ENCODE results near the gene PHACTR4. TPM values are rescaled to one million over a fixed set of nuclear protein-coding genes. Genes with fewer than 3 reads are reported as not detected.
"Not testable (repeated sequence)": the region's sequence is repeated elsewhere in the genome, so short reads cannot be mapped to it uniquely, and the experiment has no call there.

PHACTR4 gene
- total RNA-seq, 1 experiment from 2014 or later: 10.0 TPM

- Histone ChIP-seq H3K4me1 (ENCODE audit: low read length) (no peaks in the 10 kb centered on the region), H3K4me3 (ENCODE audit: low read length) (no peak overlapping the region), H3K36me3 (ENCODE audit: insufficient read depth, low read length) (peaks cover 15% of the 10 kb centered on the region), H2AFZ (ENCODE audit: low read length) (no peak overlapping the region), H3K4me2 (ENCODE audit: low read depth, low read length, poor library complexity, severe bottlenecking) (no peak overlapping the region), H3K9me3 (ENCODE audit: low read length) (no peaks in the 10 kb centered on the region), H3K9me2 (replicated peaks; ENCODE audit: insufficient read depth, low read length) (no peaks in the 10 kb centered on the region), H3K27me3 (ENCODE audit: low read length) (no peaks in the 10 kb centered on the region), H3K9ac (ENCODE audit: low read length) (no peak overlapping the region), H4K20me1 (ENCODE audit: insufficient read depth, low read depth, low read length) (no peaks in the 10 kb centered on the region), H3K79me2 (ENCODE audit: low read length) (0 out of 2 replicates have a peak, but pooled peaks cover 7% of the 10 kb centered on the region), H3K27ac (ENCODE audit: low read length) (no peak overlapping the region)
- DNase-seq: no peak
Observed at GRCh38 chr1:28338897-28339296, 30.6 kb upstream of the PHACTR4 start.

GRCh38 chr1:28339551-28339950 lies 30.0 kb upstream of the PHACTR4 start:
- H3K27ac ChIP-seq (ENCODE audit: low read length): no peak overlapping the region
- H4K20me1 ChIP-seq (ENCODE audit: insufficient read depth, low read depth, low read length): no peaks in the 10 kb centered on the region
- H3K27me3 ChIP-seq (ENCODE audit: low read length): no peaks in the 10 kb centered on the region
- H3K9ac ChIP-seq (ENCODE audit: low read length): no peak overlapping the region
- H3K36me3 ChIP-seq (ENCODE audit: insufficient read depth, low read length): peaks cover 8% of the 10 kb centered on the region; the same call in 1 of the 2 replicates
- no peaks in the 10 kb centered on the region for H3K9me3 ChIP-seq (ENCODE audit: low read length)
- no peak overlapping the region for H2AFZ ChIP-seq (ENCODE audit: low read length)
- H3K4me3 ChIP-seq (ENCODE audit: low read length): no peak overlapping the region
- H3K79me2 ChIP-seq (ENCODE audit: low read length): 0 out of 2 replicates have a peak, but pooled peaks cover 1% of the 10 kb centered on the region
- H3K4me2 ChIP-seq (ENCODE audit: low read depth, low read length, poor library complexity, severe bottlenecking): no peak overlapping the region
- H3K9me2 ChIP-seq (replicated peaks; ENCODE audit: insufficient read depth, low read length): no peaks in the 10 kb centered on the region
- no peak for DNase-seq
- H3K4me1 ChIP-seq (ENCODE audit: low read length): no peaks in the 10 kb centered on the region

GRCh38 chr1:28340221-28340974 lies 29.1 kb upstream of the PHACTR4 start:
- Histone ChIP-seq H3K4me1 (ENCODE audit: low read length) (no peaks in the 10 kb centered on the region), H3K9me3 (ENCODE audit: low read length) (no peaks in the 10 kb centered on the region), H3K4me2 (ENCODE audit: low read depth, low read length, poor library complexity, severe bottlenecking) (no peak overlapping the region), H3K27me3 (ENCODE audit: low read length) (no peaks in the 10 kb centered on the region), H3K36me3 (ENCODE audit: insufficient read depth, low read length) (peaks cover 5% of the 10 kb centered on the region; the same call in 1 of the 2 replicates), H3K27ac (ENCODE audit: low read length) (no peak overlapping the region), H4K20me1 (ENCODE audit: insufficient read depth, low read depth, low read length) (no peaks in the 10 kb centered on the region), H3K79me2 (ENCODE audit: low read length) (no peaks in the 10 kb centered on the region), H3K9me2 (replicated peaks; ENCODE audit: insufficient read depth, low read length) (no peaks in the 10 kb centered on the region), H2AFZ (ENCODE audit: low read length) (no peak overlapping the region), H3K4me3 (ENCODE audit: low read length) (no peak overlapping the region), H3K9ac (ENCODE audit: low read length) (no peak overlapping the region)
- DNase-seq: no peak

- Histone ChIP-seq H3K4me2 (ENCODE audit: low read depth, low read length, poor library complexity, severe bottlenecking) (no peak overlapping the region), H3K36me3 (ENCODE audit: insufficient read depth, low read length) (no peaks in the 10 kb centered on the region), H2AFZ (ENCODE audit: low read length) (no peak overlapping the region), H4K20me1 (ENCODE audit: insufficient read depth, low read depth, low read length) (no peaks in the 10 kb centered on the region), H3K79me2 (ENCODE audit: low read length) (no peaks in the 10 kb centered on the region), H3K4me3 (ENCODE audit: low read length) (no peak overlapping the region), H3K4me1 (ENCODE audit: low read length) (no peaks in the 10 kb centered on the region), H3K9ac (ENCODE audit: low read length) (no peak overlapping the region), H3K9me3 (ENCODE audit: low read length) (no peaks in the 10 kb centered on the region), H3K9me2 (replicated peaks; ENCODE audit: insufficient read depth, low read length) (no peaks in the 10 kb centered on the region), H3K27ac (ENCODE audit: low read length) (no peak overlapping the region), H3K27me3 (ENCODE audit: low read length) (no peaks in the 10 kb centered on the region)
- DNase-seq: no peak
Observed at GRCh38 chr1:28341591-28341990, 27.9 kb upstream of the PHACTR4 start.

- Histone ChIP-seq H3K79me2 (ENCODE audit: low read length) (no peaks in the 10 kb centered on the region), H2AFZ (ENCODE audit: low read length) (no peak overlapping the region), H4K20me1 (ENCODE audit: insufficient read depth, low read depth, low read length) (no peaks in the 10 kb centered on the region), H3K27ac (ENCODE audit: low read length) (no peak overlapping the region), H3K4me3 (ENCODE audit: low read length) (no peak overlapping the region), H3K9me3 (ENCODE audit: low read length) (no peaks in the 10 kb centered on the region), H3K4me1 (ENCODE audit: low read length) (no peaks in the 10 kb centered on the region), H3K4me2 (ENCODE audit: low read depth, low read length, poor library complexity, severe bottlenecking) (no peak overlapping the region), H3K9ac (ENCODE audit: low read length) (no peak overlapping the region), H3K36me3 (ENCODE audit: insufficient read depth, low read length) (no peaks in the 10 kb centered on the region), H3K27me3 (ENCODE audit: low read length) (no peaks in the 10 kb centered on the region), H3K9me2 (replicated peaks; ENCODE audit: insufficient read depth, low read length) (no peaks in the 10 kb centered on the region)
- DNase-seq: no peak
Observed at GRCh38 chr1:28343405-28343804, 26.1 kb upstream of the PHACTR4 start.

- not testable (repeated sequence) for H3K4me2 ChIP-seq (ENCODE audit: low read depth, low read length, poor library complexity, severe bottlenecking); H3K27ac ChIP-seq (ENCODE audit: low read length); H3K9ac ChIP-seq (ENCODE audit: low read length)
Observed at GRCh38 chr1:28353248-28353810, 16.2 kb upstream of the PHACTR4 start.

GRCh38 chr1:28354121-28354520 lies 15.4 kb upstream of the PHACTR4 start:
- H3K4me1 ChIP-seq (ENCODE audit: low read length): peaks cover 4% of the 10 kb centered on the region; the same call in 1 of the 2 replicates
- no peaks in the 10 kb centered on the region for H3K36me3 ChIP-seq (ENCODE audit: insufficient read depth, low read length)
- no peaks in the 10 kb centered on the region for H4K20me1 ChIP-seq (ENCODE audit: insufficient read depth, low read depth, low read length)
- no peaks in the 10 kb centered on the region for H3K27me3 ChIP-seq (ENCODE audit: low read length)
- H3K27ac ChIP-seq (ENCODE audit: low read length): no peak overlapping the region
- peak overlapping the region; percentile 15; the same call in 1 of the 2 replicates for H2AFZ ChIP-seq (ENCODE audit: low read length)
- H3K9ac ChIP-seq (ENCODE audit: low read length): no peak overlapping the region
- no peak overlapping the region for H3K4me3 ChIP-seq (ENCODE audit: low read length)
- H3K9me2 ChIP-seq (replicated peaks; ENCODE audit: insufficient read depth, low read length): no peaks in the 10 kb centered on the region
- DNase-seq: no peak
- no peaks in the 10 kb centered on the region for H3K9me3 ChIP-seq (ENCODE audit: low read length)
- no peak overlapping the region for H3K4me2 ChIP-seq (ENCODE audit: low read depth, low read length, poor library complexity, severe bottlenecking)
- no peaks in the 10 kb centered on the region for H3K79me2 ChIP-seq (ENCODE audit: low read length)

More at GRCh38 chr1:28353248-28353810, 16.2 kb upstream of the PHACTR4 start:
- not testable (repeated sequence) for H3K4me1 ChIP-seq (ENCODE audit: low read length); H3K4me3 ChIP-seq (ENCODE audit: low read length); H2AFZ ChIP-seq (ENCODE audit: low read length); H4K20me1 ChIP-seq (ENCODE audit: insufficient read depth, low read depth, low read length); H3K9me3 ChIP-seq (ENCODE audit: low read length); H3K36me3 ChIP-seq (ENCODE audit: insufficient read depth, low read length); H3K79me2 ChIP-seq (ENCODE audit: low read length); H3K9me2 ChIP-seq (replicated peaks; ENCODE audit: insufficient read depth, low read length); H3K27me3 ChIP-seq (ENCODE audit: low read length); DNase-seq

- Histone ChIP-seq H3K9ac (ENCODE audit: low read length) (no peak overlapping the region), H3K9me3 (ENCODE audit: low read length) (no peaks in the 10 kb centered on the region), H2AFZ (ENCODE audit: low read length) (no peak overlapping the region), H3K27ac (ENCODE audit: low read length) (no peak overlapping the region), H3K4me2 (ENCODE audit: low read depth, low read length, poor library complexity, severe bottlenecking) (no peak overlapping the region), H3K4me3 (ENCODE audit: low read length) (no peak overlapping the region), H3K27me3 (ENCODE audit: low read length) (no peaks in the 10 kb centered on the region), H3K4me1 (ENCODE audit: low read length) (peaks cover 6% of the 10 kb centered on the region), H3K36me3 (ENCODE audit: insufficient read depth, low read length) (no peaks in the 10 kb centered on the region), H3K79me2 (ENCODE audit: low read length) (no peaks in the 10 kb centered on the region), H4K20me1 (ENCODE audit: insufficient read depth, low read depth, low read length) (no peaks in the 10 kb centered on the region), H3K9me2 (replicated peaks; ENCODE audit: insufficient read depth, low read length) (no peaks in the 10 kb centered on the region)
- no peak for DNase-seq
Observed at GRCh38 chr1:28358716-28359115, 10.8 kb upstream of the PHACTR4 start.

Data from Karpas-422 (cell line).